CD4-positive, alpha-beta memory T cell (primary cell): ENCODE measurements around the gene JAKMIP2. TPM values are rescaled to one million over a fixed set of nuclear protein-coding genes. Genes with fewer than 3 reads are reported as not detected.

Experiments used
- CTCF ChIA-PET: fragments of 350-600 bp; sonication (Branson Sonifier 250); formaldehyde crosslinking; loops from one replicate; lab custom pipeline; 2021; ENCODE audit warnings: inconsistent platforms; ENCODE audit not compliant: partially characterized antibody; lab: Charles Lee
- POLR2A ChIA-PET: fragments of 350-600 bp; sonication (Branson Sonifier 250); formaldehyde crosslinking; loops from one replicate; lab custom pipeline; 2021; ENCODE audit not compliant: partially characterized antibody; lab: Charles Lee
- DNase-seq, 5 donors: peaks; one replicate each; pipeline versions ENCODE4 v3.0.0 to v3.0.0-alpha.2; 2020 to 2022; ENCODE audit warnings: mixed read lengths in 1 of 5
- H3K27ac ChIP-seq: one replicate; pipeline ENCODE4 v1.7.0; 2013; ENCODE audit warnings: low read depth, low read length
- H3K27me3 ChIP-seq: 2 replicates; pipeline ENCODE4 v1.7.0; 2013; ENCODE audit warnings: mild to moderate bottlenecking, low read length, moderate library complexity; ENCODE audit not compliant: insufficient read depth
- H3K36me3 ChIP-seq: 2 replicates; pipeline ENCODE4 v1.7.0; 2013; ENCODE audit warnings: mild to moderate bottlenecking, low read length, moderate library complexity; ENCODE audit not compliant: insufficient read depth
- H3K4me1 ChIP-seq: 2 replicates; pipeline ENCODE4 v1.7.0; 2013; ENCODE audit warnings: mild to moderate bottlenecking, low read length, moderate library complexity; ENCODE audit not compliant: insufficient read depth
- H3K4me3 ChIP-seq, 2 donors: one replicate each; pipeline ENCODE4 v1.7.0; 2013; ENCODE audit warnings: low read length in 2 of 2, mild to moderate bottlenecking in 1 of 2
- H3K9me3 ChIP-seq, 2 donors: one replicate each; pipeline ENCODE4 v1.7.0; 2013; ENCODE audit warnings: low read length in 2 of 2, control low read depth in 1 of 2; ENCODE audit not compliant: control insufficient read depth in 1 of 2
- H3K27ac Mint-ChIP-seq, 7 donors: one replicate each; pipeline ENCODE4 v1.8.0; 2020 to 2021; ENCODE audit warnings: mixed read lengths in 7 of 7, mild to moderate bottlenecking in 6 of 7, inconsistent platforms in 3 of 7, moderate library complexity in 3 of 7
- H3K27me3 Mint-ChIP-seq, 2 donors: one replicate each; pipeline ENCODE4 v1.8.0; 2020 to 2021; ENCODE audit warnings: mixed read lengths in 2 of 2
- H3K36me3 Mint-ChIP-seq, 2 donors: one replicate each; pipeline ENCODE4 v1.8.0; 2020 to 2021; ENCODE audit warnings: mixed read lengths in 2 of 2, inconsistent platforms in 1 of 2, mild to moderate bottlenecking in 1 of 2
- H3K4me1 Mint-ChIP-seq, 4 donors: one replicate each; pipeline ENCODE4 v1.8.0; 2020 to 2021; ENCODE audit warnings: mixed read lengths in 4 of 4, mild to moderate bottlenecking in 1 of 4
- H3K4me3 Mint-ChIP-seq, 8 donors: one replicate each; pipeline ENCODE4 v1.8.0; 2020 to 2021; ENCODE audit warnings: mixed read lengths in 8 of 8, mild to moderate bottlenecking in 7 of 8, moderate library complexity in 6 of 8, inconsistent platforms in 3 of 8
- H3K9me3 Mint-ChIP-seq, 8 donors: one replicate each; pipeline ENCODE4 v1.8.0; 2020 to 2021; ENCODE audit warnings: mixed read lengths in 8 of 8, mild to moderate bottlenecking in 5 of 8, inconsistent platforms in 3 of 8, moderate library complexity in 1 of 8
- intact Hi-C: fragments of 100-400 bp; cut with micrococcal nuclease; formaldehyde crosslinking; loops from one replicate; pipeline ENCODE4 v1.15.1; 2023
- polyA plus RNA-seq, 2 donors: library from polyadenylated mRNA; unstranded; fragments of 300-500 nt; fragmentation: Illumina TruSeq; gene quantifications; one replicate each; pipeline ENCODE4 v1.2.3, GENCODE V29; 2021
- total RNA-seq, 2 experiments: library from RNA; stranded (reverse); gene quantifications; one replicate each; pipeline ENCODE4 v1.2.3, GENCODE V29; 2021

The JAKMIP2 gene
- total and polyA plus RNA-seq, 4 experiments from 2014 or later = 0.32 to 1.7 (median 1.0) TPM

DNA sequence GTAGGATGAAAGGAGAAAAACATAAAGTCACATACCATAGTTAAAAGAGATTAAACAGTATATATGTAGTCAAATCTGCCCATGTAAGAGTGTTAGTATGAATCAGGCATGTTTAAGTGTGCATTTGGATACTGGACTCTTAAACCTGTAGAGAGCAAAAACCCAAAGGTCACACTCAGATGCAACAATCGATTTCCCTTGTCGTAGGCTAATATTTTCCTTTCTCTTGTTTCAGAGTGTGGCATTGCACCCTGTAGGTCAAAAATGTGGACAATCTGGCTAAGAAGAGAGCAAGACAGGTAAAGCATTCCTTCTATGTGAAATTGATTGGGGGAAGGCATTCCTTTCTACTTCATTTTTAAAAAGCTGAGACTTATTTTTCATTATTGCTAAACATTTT is 8.9 kb downstream of the JAKMIP2 start:
- H3K4me3 Mint-ChIP-seq = no peak overlapping the region
- no peaks in the 10 kb centered on the region for H3K27me3 ChIP-seq
- H3K27me3 Mint-ChIP-seq = no peaks in the 10 kb centered on the region
- H3K9me3 Mint-ChIP-seq = peaks cover 0 to 3% (median 0%) of the 10 kb centered on the region in 8 donors
- no peaks in the 10 kb centered on the region for H3K4me1 ChIP-seq
- intact Hi-C loops = no loop called here
- H3K4me3 ChIP-seq = no peak overlapping the region
- CTCF ChIA-PET = no interaction called here
- POLR2A ChIA-PET = no interaction called here
- H3K36me3 Mint-ChIP-seq = no peaks in the 10 kb centered on the region
- peaks cover 0 to 3% (median 0%) of the 10 kb centered on the region in 4 donors for H3K4me1 Mint-ChIP-seq
- no peak overlapping the region for H3K27ac ChIP-seq
- H3K9me3 ChIP-seq = no peaks in the 10 kb centered on the region
- DNase-seq = no peak
- no peak overlapping the region for H3K27ac Mint-ChIP-seq
- H3K36me3 ChIP-seq = no peaks in the 10 kb centered on the region

DNA sequence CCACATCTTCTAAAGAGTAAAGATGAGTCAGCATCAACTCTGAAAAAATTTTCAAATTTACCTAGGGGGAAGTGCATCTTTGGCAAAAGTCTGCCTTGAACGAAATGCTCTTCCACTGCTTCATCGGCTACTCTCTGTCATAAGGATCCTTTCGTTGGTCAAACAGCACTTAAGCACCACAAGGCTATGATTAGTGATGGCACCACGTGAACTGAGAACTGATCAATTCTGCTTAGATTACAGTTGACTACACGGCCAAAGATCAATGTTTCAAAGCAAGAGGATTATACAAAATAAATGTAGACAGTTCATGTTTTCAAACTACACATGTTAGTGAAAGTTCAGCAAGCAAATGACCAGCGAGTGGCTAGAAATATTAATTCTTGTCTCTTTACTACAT is 9.4 kb downstream of the JAKMIP2 start:
- intact Hi-C loops = no loop called here
- H3K36me3 Mint-ChIP-seq = no peaks in the 10 kb centered on the region

DNA sequence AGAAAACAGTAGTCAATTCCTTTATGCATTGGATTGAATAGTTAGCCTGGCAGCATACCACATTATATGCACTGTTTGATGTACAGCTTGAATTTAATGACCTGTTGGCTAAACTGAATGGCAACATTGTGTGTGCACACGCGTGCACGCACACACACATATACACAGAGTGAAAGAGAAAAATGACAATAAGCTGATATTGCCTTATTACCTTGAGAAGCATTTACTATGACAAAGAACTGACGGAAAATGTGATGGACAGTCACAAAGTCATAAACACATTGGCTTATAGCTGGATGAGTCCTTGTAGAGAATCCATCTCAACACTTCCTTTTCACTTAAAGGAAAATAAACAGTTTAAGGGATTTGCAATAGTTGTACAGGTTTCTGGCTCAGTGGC is 15.5 kb downstream of the JAKMIP2 start:
- intact Hi-C loops = no loop called here
- Mint-ChIP-seq H3K27me3 (no peaks in the 10 kb centered on the region), H3K9me3 (peaks cover 0 to 3% (median 0%) of the 10 kb centered on the region in 8 donors), H3K27ac (no peak overlapping the region), H3K36me3 (no peaks in the 10 kb centered on the region), H3K4me1 (peaks cover 0 to 7% (median 3%) of the 10 kb centered on the region in 4 donors), H3K4me3 (no peak overlapping the region)
- no peaks in the 10 kb centered on the region for H3K9me3 ChIP-seq
- H3K27ac ChIP-seq = no peak overlapping the region
- POLR2A ChIA-PET = no interaction called here
- H3K4me1 ChIP-seq = no peaks in the 10 kb centered on the region
- no peak for DNase-seq
- CTCF ChIA-PET = no interaction called here
- no peaks in the 10 kb centered on the region for H3K36me3 ChIP-seq
- no peaks in the 10 kb centered on the region for H3K27me3 ChIP-seq
- H3K4me3 ChIP-seq = no peak overlapping the region

More for the DNA sequence above, 9.4 kb downstream of the JAKMIP2 start:
- ChIA-PET CTCF (no interaction called here), POLR2A (no interaction called here)
- H3K27ac Mint-ChIP-seq = no peak overlapping the region
- no peak overlapping the region for H3K4me3 ChIP-seq
- no peaks in the 10 kb centered on the region for H3K27me3 ChIP-seq
- no peak overlapping the region for H3K4me3 Mint-ChIP-seq
- no peak for DNase-seq
- no peaks in the 10 kb centered on the region for H3K9me3 ChIP-seq
- H3K9me3 Mint-ChIP-seq = peaks cover 0 to 3% (median 0%) of the 10 kb centered on the region in 8 donors
- H3K36me3 ChIP-seq = no peaks in the 10 kb centered on the region
- no peaks in the 10 kb centered on the region for H3K27me3 Mint-ChIP-seq
- peaks cover 0 to 3% (median 0%) of the 10 kb centered on the region in 4 donors for H3K4me1 Mint-ChIP-seq
- H3K27ac ChIP-seq = no peak overlapping the region
- no peaks in the 10 kb centered on the region for H3K4me1 ChIP-seq

- Mint-ChIP-seq H3K4me3 (no peak overlapping the region), H3K9me3 (peaks cover 0 to 2% (median 0%) of the 10 kb centered on the region in 8 donors), H3K4me1 (peaks cover 0 to 7% (median 3%) of the 10 kb centered on the region in 4 donors), H3K27ac (no peak overlapping the region), H3K27me3 (no peaks in the 10 kb centered on the region), H3K36me3 (no peaks in the 10 kb centered on the region)
- Histone ChIP-seq H3K4me3 (no peak overlapping the region), H3K9me3 (no peaks in the 10 kb centered on the region), H3K4me1 (no peaks in the 10 kb centered on the region), H3K27me3 (no peaks in the 10 kb centered on the region), H3K27ac (no peak overlapping the region), H3K36me3 (no peaks in the 10 kb centered on the region)
- DNase-seq = no peak
- intact Hi-C loops = no loop called here
- ChIA-PET CTCF (no interaction called here), POLR2A (no interaction called here)
Measured at GRCh38 chr5:147763791-147764525, 18.6 kb downstream of the JAKMIP2 start.

GRCh38 chr5:147760086-147760875 is 22.2 kb downstream of the JAKMIP2 start:
- intact Hi-C loops = no loop called here
- POLR2A ChIA-PET = no interaction called here

GRCh38 chr5:147759441-147759840 is 23.1 kb downstream of the JAKMIP2 start:
- H3K4me1 Mint-ChIP-seq = peaks cover 0 to 9% (median 1%) of the 10 kb centered on the region in 4 donors
- H3K36me3 Mint-ChIP-seq = no peaks in the 10 kb centered on the region
- ChIA-PET CTCF (no interaction called here), POLR2A (no interaction called here)
- Histone ChIP-seq H3K4me3 (no peak overlapping the region), H3K4me1 (no peaks in the 10 kb centered on the region), H3K27me3 (no peaks in the 10 kb centered on the region), H3K27ac (no peak overlapping the region), H3K9me3 (no peaks in the 10 kb centered on the region), H3K36me3 (no peaks in the 10 kb centered on the region)
- intact Hi-C loops = no loop called here
- H3K27ac Mint-ChIP-seq = no peak overlapping the region
- H3K4me3 Mint-ChIP-seq = no peak overlapping the region
- no peaks in the 10 kb centered on the region for H3K27me3 Mint-ChIP-seq
- no peak for DNase-seq
- H3K9me3 Mint-ChIP-seq = peaks cover 0 to 3% (median 0%) of the 10 kb centered on the region in 8 donors

More at GRCh38 chr5:147760086-147760875, 22.2 kb downstream of the JAKMIP2 start:
- Mint-ChIP-seq H3K4me1 (peaks cover 0 to 6% (median 1%) of the 10 kb centered on the region in 4 donors), H3K9me3 (peaks cover 0 to 2% (median 0%) of the 10 kb centered on the region in 8 donors), H3K27me3 (no peaks in the 10 kb centered on the region), H3K27ac (no peak overlapping the region), H3K4me3 (no peak overlapping the region), H3K36me3 (no peaks in the 10 kb centered on the region)
- H3K27me3 ChIP-seq = no peaks in the 10 kb centered on the region
- no peaks in the 10 kb centered on the region for H3K9me3 ChIP-seq
- CTCF ChIA-PET = no interaction called here
- no peak overlapping the region for H3K27ac ChIP-seq
- H3K4me3 ChIP-seq = no peak overlapping the region
- H3K36me3 ChIP-seq = no peaks in the 10 kb centered on the region
- no peaks in the 10 kb centered on the region for H3K4me1 ChIP-seq
- DNase-seq = no peak

GRCh38 chr5:147756566-147756965 is 26.0 kb downstream of the JAKMIP2 start:
- no peaks in the 10 kb centered on the region for H3K4me1 ChIP-seq
- ChIA-PET CTCF (no interaction called here), POLR2A (no interaction called here)
- DNase-seq = no peak
- H3K27me3 Mint-ChIP-seq = no peaks in the 10 kb centered on the region
- peaks cover 0 to 5% (median 0%) of the 10 kb centered on the region in 8 donors for H3K9me3 Mint-ChIP-seq
- H3K27me3 ChIP-seq = no peaks in the 10 kb centered on the region
- H3K27ac Mint-ChIP-seq = no peak overlapping the region
- H3K36me3 Mint-ChIP-seq = no peaks in the 10 kb centered on the region
- H3K4me3 Mint-ChIP-seq = no peak overlapping the region
- no peaks in the 10 kb centered on the region for H3K9me3 ChIP-seq
- no peak overlapping the region for H3K4me3 ChIP-seq
- intact Hi-C loops = no loop called here
- H3K27ac ChIP-seq = no peak overlapping the region
- no peaks in the 10 kb centered on the region for H3K36me3 ChIP-seq
- peaks cover 0 to 9% (median 2%) of the 10 kb centered on the region in 4 donors for H3K4me1 Mint-ChIP-seq
